ENCODE results near the gene FXYD3.

Gene FXYD3

DNA sequence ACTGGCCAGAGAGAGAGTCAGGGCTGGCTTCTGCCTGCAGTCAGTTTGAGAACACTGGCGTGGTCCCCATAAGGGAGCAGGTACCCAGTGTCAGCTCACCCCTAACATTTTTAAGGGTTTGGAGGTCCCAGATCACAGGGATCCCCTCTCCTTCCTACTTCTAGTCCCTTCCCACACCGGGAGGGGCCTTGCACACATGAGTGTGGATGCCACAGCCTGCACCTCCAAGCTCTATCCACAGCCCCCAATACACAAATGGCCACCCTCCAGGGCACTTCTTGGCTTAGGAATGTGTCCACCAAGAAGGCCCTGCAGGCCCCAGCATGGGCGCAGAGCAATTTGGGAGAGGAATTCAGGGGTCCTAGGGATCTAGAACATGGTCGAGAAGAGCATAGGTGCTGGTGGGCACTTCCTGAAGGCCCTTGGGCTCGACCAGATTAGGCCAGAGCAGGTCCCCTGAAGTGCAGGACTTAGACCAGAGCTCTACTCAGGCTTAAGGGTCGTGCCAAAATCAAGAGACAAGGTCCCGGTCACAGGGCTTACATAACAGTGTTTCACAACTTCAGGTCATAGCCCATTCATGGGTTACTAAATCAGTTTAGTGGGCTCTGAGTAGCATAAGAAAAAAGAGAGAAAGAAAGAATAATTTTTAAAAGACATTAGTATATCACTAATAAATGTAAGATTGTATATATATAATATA lies 54.9 kb downstream of the FXYD3 start:
- H3K4me1 ChIP-seq (ENCODE audit: control extremely low read depth in 1 of 4, control insufficient read depth in 4 of 4, insufficient read depth in 4 of 4, low read length in 3 of 4): peaks cover 14 to 54% (median 39%) of the 10 kb centered on the region in 4 experiments
- WGBS (ENCODE audit: insufficient coverage): 79% methylated on average over 5 of the region's 7 CpGs
- no peak overlapping the region for H3K27ac ChIP-seq (ENCODE audit: insufficient read depth in 1 of 2, low read depth in 1 of 2, low read length in 2 of 2, poor library complexity in 1 of 2, severe bottlenecking in 2 of 2)
- no peak overlapping the region for H3K4me3 ChIP-seq (ENCODE audit: control insufficient read depth in 1 of 7, extremely low read depth in 1 of 7, insufficient read depth in 4 of 7, low read depth in 2 of 7, low read length in 6 of 7)
- no peaks in the 10 kb centered on the region for H3K27me3 ChIP-seq (replicated peaks in 2 of 5; ENCODE audit: control insufficient read depth in 4 of 5, insufficient read depth in 5 of 5, low read length in 4 of 5)
- ChIA-PET POLR2A (interaction anchor here (1.1 kb wide), 1 partner anchor 29 kb away, joined by 4 read pairs; no protein-coding TSS in a partner anchor), CTCF (interaction anchor here (1.2 to 4.2 kb wide), 3 partner anchors 10 to 14 kb away, joined by 4 to 18 read pairs (median 11); no protein-coding TSS in a partner anchor)
- H3K36me3 ChIP-seq (ENCODE audit: control insufficient read depth in 4 of 4, insufficient read depth in 4 of 4, low read length in 3 of 4): peaks cover 3 to 49% (median 36%) of the 10 kb centered on the region in 4 experiments
- DNase-seq: no peak
- peaks cover 0 to 14% (median 4%) of the 10 kb centered on the region in 5 experiments for H3K9me3 ChIP-seq (ENCODE audit: control extremely low read depth in 1 of 5, control insufficient read depth in 4 of 5, insufficient read depth in 2 of 5, low read depth in 1 of 5, low read length in 4 of 5)

DNA sequence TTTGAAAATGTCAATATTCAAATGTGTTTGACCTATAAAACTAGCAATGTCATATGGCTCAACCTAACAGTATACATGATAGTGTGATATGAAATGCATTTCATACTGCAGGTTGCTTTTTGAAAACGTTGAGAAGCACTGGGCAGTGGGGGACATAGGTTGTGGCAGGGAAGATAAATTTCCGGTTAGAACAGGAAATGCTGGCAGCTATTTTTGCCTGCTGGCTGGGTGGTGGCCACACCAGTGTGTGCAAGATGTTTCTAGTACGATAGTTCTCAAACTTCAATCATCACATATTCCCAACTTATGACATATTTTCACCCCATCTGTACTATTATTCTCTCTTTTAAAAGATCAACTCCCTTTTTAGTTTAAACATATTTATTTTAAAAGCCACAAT lies 56.1 kb downstream of the FXYD3 start:
- ChIA-PET CTCF (interaction anchor here (1.0 to 1.8 kb wide), 5 partner anchors 9 to 121 kb away, joined by 3 to 6 read pairs (median 3); partner anchors contain the start of gene FXYD5), POLR2A (interaction anchor here (1.2 kb wide), 1 partner anchor 35 kb away, joined by 5 read pairs; no protein-coding TSS in a partner anchor)
- Histone ChIP-seq H3K4me1 (ENCODE audit: control extremely low read depth in 1 of 4, control insufficient read depth in 4 of 4, insufficient read depth in 4 of 4, low read length in 3 of 4) (peaks cover 11 to 54% (median 34%) of the 10 kb centered on the region in 4 experiments), H3K9me3 (ENCODE audit: control extremely low read depth in 1 of 5, control insufficient read depth in 4 of 5, insufficient read depth in 2 of 5, low read depth in 1 of 5, low read length in 4 of 5) (peaks cover 0 to 6% (median 0%) of the 10 kb centered on the region in 5 experiments), H3K36me3 (ENCODE audit: control insufficient read depth in 4 of 4, insufficient read depth in 4 of 4, low read length in 3 of 4) (peaks cover 2 to 36% (median 26%) of the 10 kb centered on the region in 4 experiments), H3K27me3 (replicated peaks in 2 of 5; ENCODE audit: control insufficient read depth in 4 of 5, insufficient read depth in 5 of 5, low read length in 4 of 5) (no peaks in the 10 kb centered on the region), H3K4me3 (ENCODE audit: control insufficient read depth in 1 of 7, extremely low read depth in 1 of 7, insufficient read depth in 4 of 7, low read depth in 2 of 7, low read length in 6 of 7) (no peak overlapping the region), H3K27ac (ENCODE audit: insufficient read depth in 1 of 2, low read depth in 1 of 2, low read length in 2 of 2, poor library complexity in 1 of 2, severe bottlenecking in 2 of 2) (peak overlapping the region in 1 of 2 experiments; percentile 49)
- peak in 2 of 3 donors; percentile 72 to 79 for DNase-seq
- 20% methylated on average over 1 of the region's 3 CpGs for WGBS (ENCODE audit: insufficient coverage)
